ENCODE results near the gene PHACTR3.

PHACTR3 gene

GRCh38 chr20:59827138-59828056 is 223.1 kb downstream of the PHACTR3 start:
- Histone ChIP-seq H3K79me1 (ENCODE audit: low read length) (no peaks in the 10 kb centered on the region), H2BK5ac (ENCODE audit: low read depth, low read length, poor library complexity) (no peak overlapping the region), H3K27ac (ENCODE audit: low read depth, low read length) (no peak overlapping the region), H3K4me1 (ENCODE audit: control insufficient read depth in 1 of 2, insufficient read depth in 2 of 2, low read length in 2 of 2) (peaks cover 5 to 10% of the 10 kb centered on the region in 2 experiments), H3K23ac (ENCODE audit: low read length) (no peak overlapping the region), H3K27me3 (ENCODE audit: insufficient read depth, low read length) (no peaks in the 10 kb centered on the region), H3K4me2 (ENCODE audit: low read length) (no peak overlapping the region), H3K18ac (ENCODE audit: low read length) (no peak overlapping the region), H2AFZ (ENCODE audit: insufficient read depth, low read length, poor library complexity) (no peak overlapping the region), H3K9ac (ENCODE audit: low read length) (no peak overlapping the region), H3K4me3 (ENCODE audit: low read depth, low read length) (no peak overlapping the region), H2BK120ac (ENCODE audit: insufficient read depth, low read length, poor library complexity) (no peak overlapping the region), H4K12ac (ENCODE audit: low read depth, low read length) (no peak overlapping the region), H3K79me2 (ENCODE audit: control insufficient read depth, insufficient read depth, low read length, poor library complexity) (no peaks in the 10 kb centered on the region), H4K91ac (ENCODE audit: low read depth, low read length) (no peak overlapping the region), H2BK12ac (ENCODE audit: low read length) (no peak overlapping the region), H2AK5ac (ENCODE audit: low read length) (no peak overlapping the region), H3K9me3 (ENCODE audit: insufficient read depth, low read depth, low read length) (peaks cover 7% of the 10 kb centered on the region), H3K4ac (ENCODE audit: low read depth, low read length) (no peak overlapping the region), H3K36me3 (ENCODE audit: control insufficient read depth in 1 of 2, insufficient read depth in 2 of 2, low read length in 2 of 2) (no peaks in the 10 kb centered on the region), H4K8ac (ENCODE audit: low read depth, low read length) (no peak overlapping the region), H3K14ac (ENCODE audit: low read length) (no peak overlapping the region)
- no peak for DNase-seq
- no CpG with 5 or more reads among the region's 16 CpGs for WGBS (ENCODE audit: extremely low coverage, insufficient coverage, insufficient read length)

- Histone ChIP-seq H3K23ac (ENCODE audit: low read length) (no peak overlapping the region), H2AK5ac (ENCODE audit: low read length) (no peak overlapping the region), H3K9ac (ENCODE audit: low read length) (no peak overlapping the region), H4K8ac (ENCODE audit: low read depth, low read length) (no peak overlapping the region), H3K27me3 (ENCODE audit: insufficient read depth, low read length) (no peaks in the 10 kb centered on the region), H2BK5ac (ENCODE audit: low read depth, low read length, poor library complexity) (no peak overlapping the region), H3K4me2 (ENCODE audit: low read length) (no peak overlapping the region), H4K91ac (ENCODE audit: low read depth, low read length) (no peak overlapping the region), H2BK12ac (ENCODE audit: low read length) (no peak overlapping the region), H2BK120ac (ENCODE audit: insufficient read depth, low read length, poor library complexity) (no peak overlapping the region), H3K14ac (ENCODE audit: low read length) (no peak overlapping the region), H3K4ac (ENCODE audit: low read depth, low read length) (no peak overlapping the region), H3K9me3 (ENCODE audit: insufficient read depth, low read depth, low read length) (peaks cover 7% of the 10 kb centered on the region), H4K12ac (ENCODE audit: low read depth, low read length) (no peak overlapping the region), H3K4me1 (ENCODE audit: control insufficient read depth in 1 of 2, insufficient read depth in 2 of 2, low read length in 2 of 2) (peaks cover 5 to 10% of the 10 kb centered on the region in 2 experiments), H3K4me3 (ENCODE audit: low read depth, low read length) (no peak overlapping the region), H3K36me3 (ENCODE audit: control insufficient read depth in 1 of 2, insufficient read depth in 2 of 2, low read length in 2 of 2) (no peaks in the 10 kb centered on the region), H3K18ac (ENCODE audit: low read length) (no peak overlapping the region), H3K79me2 (ENCODE audit: control insufficient read depth, insufficient read depth, low read length, poor library complexity) (no peaks in the 10 kb centered on the region), H3K79me1 (ENCODE audit: low read length) (no peaks in the 10 kb centered on the region), H3K27ac (ENCODE audit: low read depth, low read length) (no peak overlapping the region), H2AFZ (ENCODE audit: insufficient read depth, low read length, poor library complexity) (no peak overlapping the region)
- 100% methylated on average over 1 of the region's 15 CpGs for WGBS (ENCODE audit: extremely low coverage, insufficient coverage, insufficient read length)
- no peak for DNase-seq
Measured at GRCh38 chr20:59828125-59829053, 224.0 kb downstream of the PHACTR3 start.

GRCh38 chr20:59829054-59829785 is 224.9 kb downstream of the PHACTR3 start:
- no peaks in the 10 kb centered on the region for H3K79me1 ChIP-seq (ENCODE audit: low read length)
- H4K12ac ChIP-seq (ENCODE audit: low read depth, low read length) = no peak overlapping the region
- H3K79me2 ChIP-seq (ENCODE audit: control insufficient read depth, insufficient read depth, low read length, poor library complexity) = no peaks in the 10 kb centered on the region
- DNase-seq = no peak
- H3K4ac ChIP-seq (ENCODE audit: low read depth, low read length) = no peak overlapping the region
- H2AFZ ChIP-seq (ENCODE audit: insufficient read depth, low read length, poor library complexity) = no peak overlapping the region
- no peak overlapping the region for H2AK5ac ChIP-seq (ENCODE audit: low read length)
- H2BK5ac ChIP-seq (ENCODE audit: low read depth, low read length, poor library complexity) = no peak overlapping the region
- no peak overlapping the region for H4K8ac ChIP-seq (ENCODE audit: low read depth, low read length)
- no peak overlapping the region for H4K91ac ChIP-seq (ENCODE audit: low read depth, low read length)
- H3K9ac ChIP-seq (ENCODE audit: low read length) = no peak overlapping the region
- H3K4me1 ChIP-seq (ENCODE audit: control insufficient read depth in 1 of 2, insufficient read depth in 2 of 2, low read length in 2 of 2) = peaks cover 5 to 10% of the 10 kb centered on the region in 2 experiments
- no peak overlapping the region for H2BK120ac ChIP-seq (ENCODE audit: insufficient read depth, low read length, poor library complexity)
- no peak overlapping the region for H3K18ac ChIP-seq (ENCODE audit: low read length)
- H3K4me3 ChIP-seq (ENCODE audit: low read depth, low read length) = no peak overlapping the region
- H3K27ac ChIP-seq (ENCODE audit: low read depth, low read length) = no peak overlapping the region
- no CpG with 5 or more reads among the region's 19 CpGs for WGBS (ENCODE audit: extremely low coverage, insufficient coverage, insufficient read length)
- no peak overlapping the region for H3K23ac ChIP-seq (ENCODE audit: low read length)
- H3K9me3 ChIP-seq (ENCODE audit: insufficient read depth, low read depth, low read length) = peaks cover 7% of the 10 kb centered on the region
- H3K36me3 ChIP-seq (ENCODE audit: control insufficient read depth in 1 of 2, insufficient read depth in 2 of 2, low read length in 2 of 2) = no peaks in the 10 kb centered on the region
- H3K27me3 ChIP-seq (ENCODE audit: insufficient read depth, low read length) = no peaks in the 10 kb centered on the region
- no peak overlapping the region for H2BK12ac ChIP-seq (ENCODE audit: low read length)
- no peak overlapping the region for H3K4me2 ChIP-seq (ENCODE audit: low read length)
- no peak overlapping the region for H3K14ac ChIP-seq (ENCODE audit: low read length)
